ENCODE results near the gene ABCA12.
"Not testable (repeated sequence)": the region's sequence is repeated elsewhere in the genome, so short reads cannot be mapped to it uniquely, and the experiment has no call there.

Gene ABCA12, protein sequence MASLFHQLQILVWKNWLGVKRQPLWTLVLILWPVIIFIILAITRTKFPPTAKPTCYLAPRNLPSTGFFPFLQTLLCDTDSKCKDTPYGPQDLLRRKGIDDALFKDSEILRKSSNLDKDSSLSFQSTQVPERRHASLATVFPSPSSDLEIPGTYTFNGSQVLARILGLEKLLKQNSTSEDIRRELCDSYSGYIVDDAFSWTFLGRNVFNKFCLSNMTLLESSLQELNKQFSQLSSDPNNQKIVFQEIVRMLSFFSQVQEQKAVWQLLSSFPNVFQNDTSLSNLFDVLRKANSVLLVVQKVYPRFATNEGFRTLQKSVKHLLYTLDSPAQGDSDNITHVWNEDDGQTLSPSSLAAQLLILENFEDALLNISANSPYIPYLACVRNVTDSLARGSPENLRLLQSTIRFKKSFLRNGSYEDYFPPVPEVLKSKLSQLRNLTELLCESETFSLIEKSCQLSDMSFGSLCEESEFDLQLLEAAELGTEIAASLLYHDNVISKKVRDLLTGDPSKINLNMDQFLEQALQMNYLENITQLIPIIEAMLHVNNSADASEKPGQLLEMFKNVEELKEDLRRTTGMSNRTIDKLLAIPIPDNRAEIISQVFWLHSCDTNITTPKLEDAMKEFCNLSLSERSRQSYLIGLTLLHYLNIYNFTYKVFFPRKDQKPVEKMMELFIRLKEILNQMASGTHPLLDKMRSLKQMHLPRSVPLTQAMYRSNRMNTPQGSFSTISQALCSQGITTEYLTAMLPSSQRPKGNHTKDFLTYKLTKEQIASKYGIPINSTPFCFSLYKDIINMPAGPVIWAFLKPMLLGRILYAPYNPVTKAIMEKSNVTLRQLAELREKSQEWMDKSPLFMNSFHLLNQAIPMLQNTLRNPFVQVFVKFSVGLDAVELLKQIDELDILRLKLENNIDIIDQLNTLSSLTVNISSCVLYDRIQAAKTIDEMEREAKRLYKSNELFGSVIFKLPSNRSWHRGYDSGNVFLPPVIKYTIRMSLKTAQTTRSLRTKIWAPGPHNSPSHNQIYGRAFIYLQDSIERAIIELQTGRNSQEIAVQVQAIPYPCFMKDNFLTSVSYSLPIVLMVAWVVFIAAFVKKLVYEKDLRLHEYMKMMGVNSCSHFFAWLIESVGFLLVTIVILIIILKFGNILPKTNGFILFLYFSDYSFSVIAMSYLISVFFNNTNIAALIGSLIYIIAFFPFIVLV (N-terminal part only)

DNA sequence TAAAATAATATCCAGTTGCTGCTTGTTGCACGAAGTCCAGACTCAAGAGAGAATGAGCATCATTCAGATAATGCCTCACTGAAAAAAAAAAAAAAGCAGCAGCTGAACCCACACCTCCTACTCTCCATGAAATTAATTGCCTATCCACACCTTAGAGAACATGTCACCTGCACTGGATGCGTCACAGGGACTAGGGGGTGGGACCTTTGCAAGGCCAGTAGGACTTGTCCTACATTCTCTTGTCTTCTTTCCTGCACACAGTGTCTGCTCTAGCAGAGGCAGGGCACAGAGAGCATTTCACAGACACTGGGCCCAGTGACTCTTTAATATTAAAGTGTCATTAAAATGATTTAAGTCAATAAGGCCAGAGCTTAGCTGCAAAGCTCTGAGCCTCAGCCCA is at the start of gene ABCA12:
Gene ABCA12, minus strand, starts transcription at position 148 of the 400 bp plus-strand sequence. CDS start 418 bp downstream, outside the sequence.
- DNase-seq: no peak

GRCh38 chr2:215188078-215188477 is 49.7 kb upstream of the ABCA12 start:
- no peak for DNase-seq

DNA sequence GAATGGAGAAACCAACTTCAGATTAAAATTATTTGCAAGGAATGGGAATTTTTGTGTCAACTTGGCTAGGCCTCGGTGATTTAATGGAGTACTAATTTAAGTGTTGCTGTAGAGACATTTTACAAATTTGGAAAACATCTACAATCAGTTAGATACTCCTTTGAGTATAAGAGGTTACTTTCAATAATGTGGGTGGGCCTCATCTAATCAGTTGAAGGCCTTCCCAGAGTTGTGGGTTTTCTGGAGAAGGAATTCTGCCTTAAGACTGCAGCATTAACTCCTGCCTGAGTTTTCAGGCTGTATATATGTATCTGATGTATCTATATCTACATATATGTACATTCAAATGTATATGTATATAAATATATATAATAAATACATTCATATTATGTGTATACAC is 47.6 kb upstream of the ABCA12 start:
- DNase-seq: no peak

DNA sequence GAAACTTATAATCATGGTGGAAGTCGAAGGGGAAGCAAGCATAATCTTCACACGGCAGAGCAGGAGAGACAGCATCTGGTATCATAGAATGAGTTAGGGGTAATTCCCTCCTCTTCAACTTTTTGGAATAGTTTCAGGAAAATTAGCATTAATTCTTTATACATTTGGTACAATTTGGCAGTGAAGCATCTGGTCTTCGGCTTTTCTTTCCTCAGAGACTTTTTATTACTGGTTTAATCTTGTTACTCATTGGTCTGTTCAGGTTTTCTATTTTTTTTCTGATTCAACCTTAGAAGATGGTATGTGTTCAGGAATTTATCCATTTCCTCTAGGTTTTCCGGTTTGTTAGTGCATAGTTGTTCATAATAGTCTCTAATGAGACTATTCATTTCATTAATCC is 39.7 kb upstream of the ABCA12 start:
- DNase-seq: no peak

DNA sequence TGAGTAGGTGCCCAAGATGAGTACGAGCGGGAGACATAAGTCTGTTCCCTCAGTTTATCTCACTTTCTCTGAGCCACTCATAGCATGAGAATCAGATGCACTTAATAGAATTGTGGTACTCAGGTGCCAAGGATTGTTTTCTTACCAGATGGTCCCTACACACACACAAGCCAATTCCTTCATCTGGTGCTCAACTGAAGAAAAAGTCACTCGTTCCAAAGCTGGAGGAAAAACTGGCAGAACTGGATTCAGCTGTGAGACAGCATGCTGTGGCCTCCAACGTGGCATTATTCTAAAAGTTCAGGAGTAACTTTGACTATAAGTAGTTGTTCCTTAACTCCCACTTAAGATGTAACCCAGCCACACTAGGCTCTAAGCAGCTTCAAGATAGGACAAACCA is 33.4 kb upstream of the ABCA12 start:
- no peak for DNase-seq

DNA sequence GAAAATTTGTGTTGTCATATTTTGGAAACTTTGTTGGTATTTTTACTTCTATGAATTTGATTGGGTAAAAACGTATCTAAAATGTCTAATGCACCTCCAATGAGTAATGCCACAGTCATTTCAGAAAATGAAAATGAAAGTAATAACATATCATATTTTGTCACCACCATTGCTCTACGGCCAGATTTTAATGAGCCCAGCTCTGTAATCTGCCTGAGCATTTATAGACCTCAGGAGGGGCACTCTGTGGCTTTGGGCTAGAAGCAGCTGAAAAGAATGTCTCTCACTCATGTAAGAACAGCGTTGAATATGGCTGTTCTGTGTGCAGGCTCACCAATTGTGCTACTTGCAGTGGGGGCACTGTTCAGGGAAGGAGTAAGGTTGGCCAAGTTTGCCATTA is 32.7 kb upstream of the ABCA12 start:
- no peak for DNase-seq

GRCh38 chr2:215166505-215166904 is 28.1 kb upstream of the ABCA12 start:
- not testable (repeated sequence) for DNase-seq

GRCh38 chr2:215163319-215163718 is 24.9 kb upstream of the ABCA12 start:
- DNase-seq: not testable (repeated sequence)

GRCh38 chr2:215161301-215161829 is 22.9 kb upstream of the ABCA12 start:
- DNase-seq: no peak

DNA sequence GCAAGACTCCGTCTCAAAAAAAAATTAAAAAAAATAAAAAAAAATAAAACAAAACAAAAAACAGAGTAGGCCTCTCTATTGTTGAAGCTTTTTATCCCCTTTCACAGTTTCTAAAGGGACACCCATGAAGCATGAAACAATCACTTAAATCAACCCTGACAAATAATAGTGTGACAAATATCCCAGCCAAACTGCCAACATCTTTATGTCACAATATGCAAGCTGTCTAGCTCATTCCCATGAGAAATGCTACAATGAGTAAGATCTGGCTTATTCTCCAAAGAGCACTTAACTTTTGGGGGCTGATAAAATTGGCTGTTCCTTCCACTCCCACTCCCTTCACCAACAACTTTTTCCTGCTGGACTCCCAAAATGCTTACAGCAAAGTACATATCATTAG is 21.7 kb upstream of the ABCA12 start:
- no peak for DNase-seq

- no peak for DNase-seq
These were observed 18.0 kb upstream of the ABCA12 start for GRCh38 chr2:215156453-215156852.

DNA sequence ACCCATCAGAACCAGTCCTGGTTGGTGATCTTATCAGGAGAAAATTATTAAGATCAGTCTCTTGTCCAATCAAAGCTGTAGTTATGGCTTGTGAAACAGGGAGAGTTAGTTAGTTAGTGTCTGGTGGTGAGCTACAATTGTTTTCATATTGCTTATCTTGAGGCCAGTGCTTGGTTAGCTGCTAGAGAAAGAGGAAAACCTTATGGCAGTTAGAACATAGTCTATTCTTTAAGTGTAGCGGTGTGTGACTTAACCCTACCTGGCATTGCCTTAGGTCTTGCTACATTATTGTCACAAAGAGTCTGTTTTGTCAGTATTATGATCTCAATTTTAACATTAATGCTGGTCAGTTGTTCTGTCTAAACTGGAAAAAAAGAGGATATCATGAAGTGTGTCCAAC is 11.5 kb upstream of the ABCA12 start:
- DNase-seq: no peak

DNA sequence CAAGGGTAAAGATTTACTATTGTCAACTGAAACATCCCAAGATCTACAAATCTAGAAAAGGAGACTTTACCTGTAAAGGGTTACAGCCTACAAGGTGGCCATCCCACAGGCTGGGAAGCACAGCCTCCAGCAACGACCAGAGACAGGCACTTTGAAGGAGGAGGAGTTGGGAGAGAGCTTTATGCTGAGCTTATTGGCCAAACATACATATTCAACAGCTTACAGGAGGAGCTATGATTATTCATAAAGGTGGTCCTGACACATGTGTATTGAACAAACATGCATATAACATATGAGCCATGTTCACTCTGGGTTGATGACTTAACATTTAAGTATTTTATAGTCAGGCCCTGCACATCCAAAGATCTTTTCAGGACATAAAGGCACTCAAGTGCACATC is 11.1 kb upstream of the ABCA12 start:
- no peak for DNase-seq

DNA sequence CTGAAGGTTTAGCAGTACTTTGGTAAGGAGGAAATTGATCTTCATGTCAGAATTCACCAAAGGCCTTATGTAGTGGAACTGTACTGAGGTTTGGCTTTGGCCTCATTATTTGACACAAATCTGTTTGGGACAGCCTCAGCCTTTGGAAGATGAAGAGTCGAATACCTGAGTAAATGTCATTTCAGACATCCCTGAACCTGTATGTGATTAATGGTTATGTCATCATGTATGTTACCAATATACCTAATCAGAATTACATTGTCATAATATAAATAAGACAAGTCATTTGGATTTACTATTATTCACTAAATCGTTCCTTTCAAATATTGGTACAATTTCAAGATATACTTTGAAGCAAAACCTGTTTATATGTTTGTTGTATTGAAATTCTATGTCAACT is 10.6 kb upstream of the ABCA12 start:
- DNase-seq: no peak

DNA sequence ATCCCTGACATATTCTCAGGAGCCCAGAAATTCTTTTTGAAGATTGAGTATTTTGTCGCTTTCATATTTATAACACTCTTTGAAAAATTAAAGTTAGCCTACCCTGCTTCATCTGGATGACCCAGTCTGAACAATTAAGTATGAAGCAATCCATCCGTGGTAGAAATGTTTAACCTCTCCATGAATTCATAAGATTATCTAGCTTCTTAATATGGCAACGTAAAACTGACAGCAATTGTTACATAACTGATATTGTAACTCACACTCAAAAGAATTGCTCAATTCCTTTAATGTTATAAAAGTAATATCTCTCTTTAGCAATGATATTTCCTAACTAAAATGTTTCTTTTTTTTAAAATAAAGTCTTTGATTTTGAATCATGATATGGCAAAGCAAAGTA is 7.2 kb upstream of the ABCA12 start:
- no peak for DNase-seq

GRCh38 chr2:215144106-215144875 is 5.9 kb upstream of the ABCA12 start:
- DNase-seq: no peak

DNA sequence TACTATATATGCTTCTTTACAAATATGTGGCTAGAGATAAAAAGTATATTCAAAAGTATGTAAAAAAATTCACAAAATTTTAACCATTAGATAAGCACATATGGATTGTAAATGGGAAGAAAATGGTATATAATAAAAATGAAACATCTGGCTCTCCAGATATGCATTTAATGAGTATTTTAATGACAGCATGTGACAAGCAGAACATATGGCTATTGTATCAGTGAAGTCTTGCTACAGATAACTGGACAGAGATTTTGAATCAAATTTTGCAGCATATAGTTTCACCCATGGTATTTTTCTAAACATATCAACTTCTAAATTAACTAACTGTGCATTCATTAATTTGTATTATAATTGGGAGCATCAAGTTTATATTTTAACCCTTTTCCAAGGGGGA is 5.0 kb upstream of the ABCA12 start:
- DNase-seq: no peak

GRCh38 chr2:215141706-215142105 is 3.3 kb upstream of the ABCA12 start:
- no peak for DNase-seq

DNA sequence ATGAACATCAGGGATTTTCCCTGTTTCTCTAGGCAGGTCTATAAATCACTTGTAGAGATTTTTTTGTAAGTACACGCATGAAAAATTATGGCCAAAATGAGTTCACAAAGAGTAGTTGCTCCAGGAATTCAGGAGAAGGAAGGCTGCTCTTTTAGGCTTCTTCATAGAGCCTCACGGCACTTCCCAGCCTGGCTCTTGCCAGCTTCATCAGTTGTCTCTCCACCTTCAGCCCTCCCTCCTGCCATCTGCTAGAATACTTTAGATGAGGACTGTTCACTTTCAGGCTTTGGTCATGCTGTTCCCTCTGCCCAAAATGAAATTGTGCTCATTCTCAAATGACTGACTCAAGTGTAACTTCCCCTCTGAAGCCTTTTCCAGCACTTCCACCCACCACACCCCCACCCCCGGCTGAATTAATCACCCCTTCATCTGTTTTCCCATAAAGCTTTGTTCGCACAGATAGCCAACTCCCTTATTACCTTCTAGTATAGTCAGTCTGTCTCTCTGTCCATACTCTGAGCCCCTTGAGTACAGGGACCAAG is 1.8 kb upstream of the ABCA12 start:
- no peak for DNase-seq

- no peak for DNase-seq
These were observed 585 bp downstream of the ABCA12 start for GRCh38 chr2:215137741-215138340.

- no peak for DNase-seq
These were observed 1.1 kb downstream of the ABCA12 start for GRCh38 chr2:215137329-215137686.
